ENCODE results near the gene RNASEH2B.
A peak's percentile ranks its signal among the peaks of the same experiment; 100 is the strongest.

RNASEH2B gene, protein sequence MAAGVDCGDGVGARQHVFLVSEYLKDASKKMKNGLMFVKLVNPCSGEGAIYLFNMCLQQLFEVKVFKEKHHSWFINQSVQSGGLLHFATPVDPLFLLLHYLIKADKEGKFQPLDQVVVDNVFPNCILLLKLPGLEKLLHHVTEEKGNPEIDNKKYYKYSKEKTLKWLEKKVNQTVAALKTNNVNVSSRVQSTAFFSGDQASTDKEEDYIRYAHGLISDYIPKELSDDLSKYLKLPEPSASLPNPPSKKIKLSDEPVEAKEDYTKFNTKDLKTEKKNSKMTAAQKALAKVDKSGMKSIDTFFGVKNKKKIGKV

DNA sequence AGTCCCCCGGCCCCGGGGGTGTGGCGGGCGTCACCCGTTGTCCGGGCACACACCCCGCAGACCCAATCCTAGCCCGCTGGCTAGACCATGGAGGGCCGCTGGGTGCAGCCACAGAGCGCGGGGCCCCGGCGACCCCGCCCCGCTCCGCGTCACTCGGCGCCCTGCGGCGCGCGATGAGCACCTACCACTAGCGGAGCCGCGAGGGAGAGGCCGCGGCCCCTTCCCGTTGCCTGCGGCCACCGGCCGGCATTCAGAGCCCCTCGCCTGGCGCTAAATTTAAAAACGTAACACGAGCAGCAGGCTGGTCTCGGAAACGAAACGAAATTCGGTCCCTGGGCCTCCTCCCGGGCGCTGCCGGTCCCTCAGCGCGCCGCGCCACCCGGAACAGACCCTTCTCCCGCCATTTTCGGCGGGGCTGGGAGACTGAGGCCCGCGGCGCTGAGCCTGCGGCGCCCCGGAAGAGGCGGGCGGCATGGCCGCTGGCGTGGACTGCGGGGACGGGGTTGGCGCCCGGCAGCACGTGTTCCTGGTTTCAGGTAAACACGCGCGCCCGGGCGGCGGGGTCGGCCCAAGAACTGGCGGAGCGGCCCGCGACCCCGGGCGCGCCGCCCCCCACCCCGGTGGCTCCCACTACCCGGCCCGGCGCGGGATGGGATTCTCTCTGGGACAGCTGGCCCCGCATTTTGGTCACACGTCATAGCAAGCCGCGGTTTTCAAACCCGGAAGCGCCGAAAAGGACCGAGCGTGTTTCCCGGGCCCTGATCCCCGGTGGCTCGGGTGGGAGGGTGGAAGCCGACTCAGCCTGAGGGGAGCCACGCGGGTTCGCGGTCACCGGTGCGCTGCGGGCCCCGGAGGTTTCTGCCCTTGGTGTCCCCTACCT, at the start of gene RNASEH2B:
TSS of gene RNASEH2B (plus strand) at position 187 of the 880 bp plus-strand sequence. CDS start at position 473, 286 bp downstream.
- peak; percentile 73 for DNase-seq

DNA sequence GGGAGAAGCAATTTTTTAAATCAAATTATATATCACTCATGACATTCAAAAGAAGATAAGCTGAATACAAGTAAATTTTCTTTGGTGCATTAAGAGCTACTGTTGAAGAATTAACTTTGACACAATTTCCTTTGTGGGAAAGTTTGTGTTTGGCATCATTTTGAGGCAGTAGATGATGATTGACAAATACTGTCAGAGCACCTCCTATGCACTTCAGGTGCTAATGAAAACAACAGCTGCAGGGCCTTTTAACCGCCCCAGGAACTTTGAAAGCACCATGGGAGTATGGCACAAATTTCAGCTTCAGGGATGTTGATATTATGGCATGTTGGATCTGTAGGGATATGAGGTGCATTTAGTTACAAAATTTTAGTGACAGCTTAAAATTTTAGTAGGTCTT, 45.1 kb upstream of the RNASEH2B start:
- no peak for DNase-seq

DNA sequence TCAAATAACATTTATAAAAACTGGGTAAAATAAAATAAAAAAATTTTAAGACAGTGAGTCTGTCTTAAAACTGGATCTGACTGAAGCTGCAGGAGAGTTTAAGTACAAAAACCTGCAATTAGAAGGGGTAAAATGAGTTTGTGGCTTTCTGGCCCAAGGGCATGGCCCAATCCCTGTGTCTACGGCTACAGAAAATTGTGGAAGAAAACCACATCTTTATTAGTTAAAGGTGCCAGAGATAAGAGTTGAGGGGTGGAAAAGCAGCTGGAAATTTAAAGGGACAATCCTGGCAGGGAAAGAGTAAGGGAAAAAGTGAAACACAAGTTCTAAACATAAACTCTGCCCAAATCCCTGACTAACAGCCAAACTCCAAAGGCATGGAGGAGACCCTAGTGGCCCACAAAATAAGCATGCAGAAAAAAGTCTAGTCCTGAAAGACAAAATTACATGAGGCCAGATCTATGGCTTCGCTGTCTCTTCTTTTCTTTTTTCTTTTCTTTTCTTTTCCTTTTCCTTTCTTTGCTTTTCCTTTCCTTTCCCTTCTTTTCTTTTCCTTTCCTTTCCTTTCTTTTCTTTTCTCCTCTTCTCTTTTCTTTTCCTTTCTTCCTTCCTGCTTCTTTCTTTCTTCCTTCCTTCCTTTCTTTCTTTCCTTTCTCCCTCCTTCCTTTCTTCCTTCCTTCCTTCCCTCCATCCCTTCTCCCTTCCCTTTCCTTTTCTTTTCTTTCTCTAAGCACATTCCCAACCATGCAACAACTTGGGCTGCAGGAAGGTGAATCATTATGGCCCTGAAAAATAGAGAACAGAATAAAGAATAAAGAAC, 42.6 kb upstream of the RNASEH2B start:
- no peak for DNase-seq

DNA sequence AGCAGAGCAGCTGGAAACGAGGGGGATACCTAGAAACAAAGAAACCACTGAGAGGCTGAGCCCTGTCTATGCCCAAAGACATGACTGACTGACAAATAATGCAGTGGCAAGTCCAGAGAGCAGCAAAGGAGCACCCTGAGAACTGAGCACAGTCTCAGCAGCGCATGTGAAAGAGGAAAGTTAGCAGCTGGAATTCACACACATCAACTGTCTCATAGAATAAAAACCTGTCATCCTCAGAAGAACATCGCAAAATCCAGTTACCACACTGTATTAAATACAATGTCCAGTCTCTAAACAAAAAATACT, 42.0 kb upstream of the RNASEH2B start:
- DNase-seq: no peak

DNA sequence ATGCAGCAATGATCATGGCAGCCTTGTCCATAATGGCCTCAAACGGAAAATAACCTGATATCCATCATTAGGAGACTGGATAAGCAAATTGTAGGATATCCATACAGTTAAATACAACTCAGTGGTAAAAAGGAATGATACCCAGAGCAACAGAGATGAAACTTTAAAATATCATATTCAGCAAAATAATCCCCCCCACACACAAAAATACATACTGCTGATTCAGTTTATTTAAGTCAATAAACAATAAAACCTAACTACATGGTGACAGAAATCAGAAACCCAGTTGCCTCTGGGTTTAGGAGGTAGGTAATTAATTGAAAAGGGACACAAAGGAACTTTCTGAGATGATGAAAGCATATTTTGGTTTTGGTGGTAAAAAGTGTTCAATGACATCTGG, 38.2 kb upstream of the RNASEH2B start:
- DNase-seq: no peak

DNA sequence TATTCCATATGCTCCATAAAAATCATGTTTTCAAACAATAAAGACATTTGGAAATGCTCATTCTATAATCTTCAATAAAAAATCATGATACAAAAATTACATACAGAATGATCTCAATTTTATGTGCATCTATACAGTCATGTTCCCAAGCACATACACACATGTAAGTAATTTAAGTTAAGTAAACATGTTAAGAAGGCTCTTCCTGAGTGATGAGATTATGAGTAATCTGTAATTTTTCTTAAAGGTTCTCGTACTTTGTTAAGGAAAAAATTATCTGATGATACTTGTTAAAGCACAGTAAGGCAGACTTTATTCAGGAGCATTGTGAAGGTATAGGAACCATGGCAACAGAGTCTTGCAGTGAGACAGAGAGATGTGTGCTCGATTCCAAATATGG, 36.1 kb upstream of the RNASEH2B start:
- no peak for DNase-seq

DNA sequence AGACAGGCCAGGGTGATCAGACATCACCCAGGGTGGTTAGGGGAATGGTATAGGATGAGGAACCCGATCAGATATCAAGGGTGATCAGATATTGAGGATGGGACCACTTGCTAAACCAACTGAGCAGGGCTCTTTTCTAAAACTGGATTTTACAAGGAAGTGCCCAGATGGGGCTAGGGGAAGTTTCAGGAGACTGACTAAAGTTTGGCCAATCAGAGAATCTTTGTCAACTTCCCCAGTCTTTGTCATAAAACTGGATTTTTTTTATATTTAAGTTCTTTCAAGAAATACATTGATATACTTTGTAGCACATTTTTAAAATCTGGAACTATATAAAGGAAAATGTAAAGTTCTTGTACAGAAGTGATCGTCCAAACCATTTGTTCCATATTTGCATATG, 35.6 kb upstream of the RNASEH2B start:
- no peak for DNase-seq

DNA sequence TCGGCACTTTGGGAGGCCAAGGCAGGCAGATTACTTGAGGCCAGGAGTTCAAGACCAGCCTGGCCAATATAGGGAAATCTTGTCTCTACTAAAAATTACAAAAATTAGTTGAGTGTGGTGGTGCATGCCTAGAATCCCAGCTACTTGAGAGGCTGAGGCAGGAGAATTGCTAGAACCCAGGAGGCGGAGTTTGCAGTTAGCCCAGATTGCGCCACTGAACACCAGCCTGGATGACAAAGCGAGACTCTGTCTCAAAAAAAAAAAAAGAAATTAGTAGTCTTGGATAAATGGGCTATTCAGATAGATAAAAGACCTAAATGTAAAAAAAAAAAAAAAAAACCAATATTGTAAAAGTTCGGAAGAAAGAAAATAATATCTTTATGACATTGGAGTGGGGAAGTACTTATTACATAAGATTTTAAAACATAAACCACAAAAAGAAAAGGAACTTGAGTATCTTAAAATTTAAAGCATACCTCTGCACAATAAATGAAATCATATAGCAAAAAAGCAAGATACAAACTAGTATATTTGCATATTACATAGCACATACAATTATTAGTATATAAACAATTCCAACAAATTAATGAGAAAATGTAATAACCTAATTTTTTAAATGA, 26.7 kb upstream of the RNASEH2B start:
- no peak for DNase-seq

DNA sequence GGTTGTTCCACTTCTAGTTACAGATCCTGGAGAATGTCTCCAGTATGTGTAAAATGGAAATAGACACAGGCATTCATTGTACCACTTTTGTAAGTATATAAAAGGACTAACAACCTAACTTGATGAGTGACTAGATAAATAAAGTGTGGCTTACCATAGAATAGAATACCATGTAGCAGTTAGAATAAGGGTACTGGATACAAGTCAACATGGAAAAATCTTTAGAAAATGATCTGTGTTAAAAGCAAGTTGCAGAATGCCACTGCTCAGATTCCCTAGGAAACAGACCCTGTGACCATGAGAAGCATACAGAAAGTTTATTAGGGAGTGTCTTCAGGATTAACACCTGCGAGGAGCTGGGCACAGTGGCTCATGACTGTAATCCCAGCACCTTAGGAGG, 25.9 kb upstream of the RNASEH2B start:
- no peak for DNase-seq

DNA sequence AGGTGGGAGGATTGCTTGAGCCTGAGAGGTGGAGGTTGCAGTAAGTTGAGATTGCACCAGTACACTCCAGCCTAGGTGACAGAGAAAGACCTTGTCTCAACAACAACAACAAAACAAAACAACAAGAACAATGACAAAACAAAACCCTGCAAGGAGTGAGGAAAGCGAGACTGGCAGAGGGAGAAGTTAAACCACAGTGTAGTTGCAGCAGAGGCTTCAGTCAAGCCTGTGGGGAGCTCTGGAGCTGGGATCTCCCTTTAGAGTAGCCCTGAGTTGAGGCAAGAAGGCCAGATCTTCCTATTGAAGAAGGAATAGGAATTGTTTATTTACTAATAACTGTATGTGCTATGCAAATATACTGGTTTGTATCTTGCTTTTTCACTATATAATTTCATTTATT, 25.3 kb upstream of the RNASEH2B start:
- DNase-seq: no peak

DNA sequence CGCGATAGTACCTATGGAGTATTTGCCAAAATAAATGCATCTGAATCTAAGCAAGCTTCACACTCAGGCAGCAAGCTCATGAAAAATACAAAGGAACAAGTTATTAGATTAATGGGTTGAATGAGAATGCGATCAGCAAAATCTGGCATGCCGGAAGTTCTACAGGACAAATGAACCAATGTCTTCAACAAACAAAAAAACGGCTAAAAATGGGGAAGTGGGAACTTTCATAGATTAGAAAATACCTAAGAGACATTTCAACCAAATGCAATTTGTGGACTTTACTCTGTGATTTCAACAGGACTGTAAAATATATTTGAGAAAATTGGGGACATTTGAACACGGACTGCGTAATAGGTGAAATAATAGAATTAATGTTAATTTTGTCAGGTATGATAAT, 22.4 kb upstream of the RNASEH2B start:
- no peak for DNase-seq

DNA sequence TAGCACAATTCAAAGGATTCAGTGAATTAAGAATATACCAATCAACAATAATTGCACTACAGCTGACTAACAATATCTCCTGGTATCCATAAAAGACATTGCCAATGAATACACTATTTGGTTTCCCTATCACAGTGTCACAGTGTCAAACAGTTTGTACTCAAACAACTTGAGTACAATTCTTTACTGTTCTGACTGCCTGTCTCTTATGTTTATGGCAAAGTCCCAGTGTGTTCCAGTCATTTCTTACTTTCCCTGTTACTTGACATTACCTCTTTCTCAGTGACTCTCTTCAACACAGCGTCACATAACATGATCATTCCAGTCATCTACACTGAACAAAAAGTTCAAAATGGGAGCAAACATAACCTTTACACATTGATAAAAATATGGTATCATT, 21.2 kb upstream of the RNASEH2B start:
- no peak for DNase-seq

DNA sequence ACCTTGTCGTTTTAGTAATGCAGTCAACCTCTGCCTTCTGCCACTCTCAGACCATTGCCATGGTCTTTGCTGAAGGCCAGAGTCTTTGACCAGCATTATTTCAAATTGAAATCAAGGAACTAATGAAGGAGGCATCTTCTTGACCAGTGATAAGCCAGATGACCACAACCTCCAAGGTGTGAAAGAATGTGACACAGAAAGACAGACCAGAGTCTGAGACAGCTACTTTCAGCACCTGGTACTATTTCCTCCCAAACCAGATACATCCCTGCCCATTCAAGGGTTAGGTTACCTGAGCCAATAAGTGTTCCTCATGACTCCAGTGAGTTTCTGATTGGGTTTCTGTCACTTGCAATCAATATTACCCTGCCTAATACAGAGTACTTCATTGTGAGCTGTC, 20.3 kb upstream of the RNASEH2B start:
- no peak for DNase-seq

DNA sequence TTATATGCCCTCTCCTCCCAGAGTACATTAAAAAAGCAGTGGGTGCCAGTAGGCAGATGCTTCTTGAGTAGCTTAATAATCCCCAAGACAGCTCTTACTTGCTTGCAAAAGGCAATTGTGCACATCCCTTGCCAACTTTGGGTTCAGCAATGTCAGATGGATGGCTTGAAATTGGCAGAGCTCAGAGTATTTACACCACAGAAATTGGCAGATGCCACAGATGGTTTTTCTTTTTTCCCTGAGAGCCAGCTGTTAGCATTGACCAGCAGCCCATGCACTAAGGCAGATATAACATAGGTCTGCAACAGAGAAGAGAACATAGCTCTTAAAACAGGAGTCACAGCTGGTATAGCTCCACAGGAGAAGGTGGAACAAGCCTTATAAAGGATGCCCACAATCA, 18.4 kb upstream of the RNASEH2B start:
- DNase-seq: no peak

DNA sequence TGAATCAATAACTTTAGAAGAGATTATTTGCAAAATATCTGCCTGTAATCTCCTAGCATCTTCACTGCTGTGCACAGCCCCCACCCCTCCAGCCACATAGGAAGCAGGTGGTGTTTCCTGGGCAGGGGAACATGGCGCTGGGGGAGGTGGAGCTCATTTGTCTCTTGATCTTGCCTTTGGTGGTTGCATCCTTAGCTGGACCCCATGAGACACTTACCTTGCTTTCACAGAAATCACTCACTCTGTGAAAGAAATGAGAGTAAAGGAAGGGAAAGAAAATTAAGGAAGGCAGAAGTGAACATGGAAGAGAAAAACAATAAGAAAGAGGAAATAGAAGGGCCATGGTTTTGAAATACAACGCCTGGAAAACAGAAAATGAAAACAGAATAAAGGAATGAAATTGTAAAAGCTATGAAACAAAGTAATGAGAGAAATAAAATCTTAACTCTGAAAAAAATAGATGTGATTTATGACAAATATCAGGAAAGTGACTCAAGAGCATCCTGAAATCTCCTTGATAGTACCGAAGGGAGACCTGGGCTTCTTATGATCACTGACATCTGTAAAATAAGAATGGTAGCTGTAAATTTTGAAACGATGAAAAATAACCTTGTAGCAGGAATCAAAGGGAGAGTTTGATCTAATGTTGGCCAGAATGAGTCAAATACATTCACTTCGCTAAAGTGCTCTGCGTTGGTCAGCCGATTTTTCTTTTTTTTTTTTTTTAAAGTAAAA, 17.2 kb upstream of the RNASEH2B start:
- no peak for DNase-seq

DNA sequence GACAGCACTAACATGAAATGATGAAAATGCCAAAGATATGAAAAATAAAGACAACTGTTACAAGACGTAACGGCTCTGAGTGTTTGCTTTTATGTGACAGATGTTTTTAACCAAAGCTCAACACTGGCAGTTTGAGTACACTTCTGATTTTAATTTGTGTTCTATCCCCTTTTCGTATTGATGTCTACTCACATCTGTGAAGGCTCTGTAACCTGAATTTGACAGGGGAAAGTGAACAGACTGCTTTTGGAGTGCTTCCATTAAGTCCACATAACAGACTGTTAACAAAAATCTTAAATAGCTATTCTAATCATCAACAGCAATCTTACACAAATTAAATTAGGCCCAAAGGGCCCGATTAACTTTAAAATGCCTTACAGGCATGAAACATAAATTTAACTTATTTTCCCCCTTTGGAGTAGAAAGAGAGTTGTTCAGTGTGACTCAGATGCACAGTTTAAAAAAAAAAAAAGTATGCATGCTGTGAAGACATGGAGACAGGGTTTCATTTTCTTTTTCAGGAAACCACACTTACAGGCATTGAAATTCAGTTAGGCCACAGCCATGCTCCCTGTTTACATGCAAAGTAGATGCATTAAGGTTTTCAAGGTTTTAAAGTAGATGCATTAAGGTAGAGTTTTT, 16.3 kb upstream of the RNASEH2B start:
- DNase-seq: no peak

DNA sequence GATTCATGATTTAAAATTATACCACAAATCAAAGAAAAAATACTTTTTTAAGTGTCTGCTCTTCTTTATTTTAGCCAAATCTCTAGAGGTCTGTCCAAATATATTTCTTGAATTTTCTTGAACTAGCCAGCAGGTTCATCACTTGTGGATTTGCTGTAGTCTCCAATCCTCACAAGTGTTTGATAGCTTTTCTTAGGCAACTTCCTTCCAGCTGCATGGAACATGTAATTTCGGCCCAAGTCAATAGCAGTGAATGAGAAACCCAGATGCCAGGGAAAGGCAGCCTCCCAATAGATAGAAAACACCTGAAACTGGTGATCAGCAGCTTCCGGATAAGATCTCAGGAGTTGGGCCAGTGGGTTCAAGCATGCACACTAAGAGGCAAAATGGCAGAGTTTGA, 15.6 kb upstream of the RNASEH2B start:
- no peak for DNase-seq

DNA sequence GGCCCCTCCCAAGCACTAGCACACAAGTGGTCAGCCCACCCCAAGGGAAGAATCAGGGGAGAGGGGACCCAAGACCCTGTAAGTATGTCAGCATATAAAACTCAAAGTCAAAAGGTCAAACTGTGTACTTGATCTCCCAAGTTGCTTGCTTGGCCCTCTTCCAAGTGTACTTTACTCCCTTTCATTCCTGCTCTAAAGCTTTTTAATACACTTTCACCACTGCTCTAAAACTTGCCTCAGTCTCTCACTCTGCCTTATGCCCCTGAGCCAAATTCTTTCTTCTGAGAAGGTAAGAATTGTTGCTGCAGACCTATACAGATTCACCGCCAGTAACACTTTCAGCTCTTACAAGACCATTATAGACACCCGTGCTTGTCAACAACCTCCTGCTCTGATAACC, 15.1 kb upstream of the RNASEH2B start:
- no peak for DNase-seq

DNA sequence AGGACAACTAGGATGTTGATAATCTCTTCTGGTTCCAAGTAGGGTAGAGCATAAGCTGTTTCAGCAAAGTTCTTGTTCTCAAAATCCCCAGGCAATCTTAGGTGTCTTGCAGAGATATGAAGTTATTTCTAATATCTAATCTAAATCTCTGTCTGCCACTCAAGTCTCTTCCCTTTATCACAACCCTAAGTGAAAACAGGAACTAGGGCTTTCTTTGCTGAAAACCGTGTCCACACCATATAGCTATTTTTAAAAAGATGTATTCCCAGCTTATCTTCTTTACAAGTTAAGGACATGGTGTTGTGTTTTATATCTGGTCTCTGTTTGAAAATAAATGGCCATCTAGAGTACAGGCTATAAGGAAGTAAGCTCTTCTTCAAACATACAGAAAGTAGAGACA, 11.3 kb upstream of the RNASEH2B start:
- DNase-seq: no peak

DNA sequence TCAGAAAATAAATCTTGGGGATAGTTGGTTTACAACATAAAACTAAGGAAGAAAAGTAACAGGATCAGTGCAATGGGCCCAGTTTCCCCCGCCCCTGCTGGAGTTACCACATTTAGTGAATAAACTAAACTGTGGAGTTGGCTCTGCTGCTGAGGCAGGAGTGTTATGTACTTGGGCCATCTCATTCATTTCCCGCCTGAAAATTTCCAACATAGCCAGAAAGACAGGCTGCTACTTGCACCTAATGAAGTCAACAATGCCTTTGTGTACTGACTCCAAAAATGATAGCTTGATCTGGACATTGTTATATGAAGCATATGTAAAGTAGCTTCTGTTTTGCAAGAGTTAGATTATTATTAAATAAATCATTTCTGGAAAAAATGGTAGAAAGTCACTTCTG, 7.9 kb upstream of the RNASEH2B start:
- DNase-seq: no peak

DNA sequence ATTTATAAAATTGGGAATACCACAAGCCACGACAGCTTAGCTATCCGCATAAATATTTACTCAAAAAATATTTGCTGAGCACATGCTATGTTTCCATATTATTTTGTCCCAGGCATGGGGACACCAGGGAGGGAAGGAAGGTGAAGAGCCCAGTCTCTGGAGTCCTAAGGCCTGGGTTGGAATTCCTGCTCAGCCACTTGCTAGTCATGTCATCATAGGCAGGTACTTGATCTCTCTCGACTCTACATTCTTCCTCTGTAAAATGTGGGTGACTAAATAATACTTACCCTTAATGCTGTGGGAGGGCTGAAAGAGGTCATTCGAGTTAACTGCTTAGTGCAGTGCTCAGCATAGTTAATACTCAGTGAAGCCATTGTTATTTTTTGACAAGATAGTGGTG, 4.3 kb upstream of the RNASEH2B start:
- DNase-seq: no peak

DNA sequence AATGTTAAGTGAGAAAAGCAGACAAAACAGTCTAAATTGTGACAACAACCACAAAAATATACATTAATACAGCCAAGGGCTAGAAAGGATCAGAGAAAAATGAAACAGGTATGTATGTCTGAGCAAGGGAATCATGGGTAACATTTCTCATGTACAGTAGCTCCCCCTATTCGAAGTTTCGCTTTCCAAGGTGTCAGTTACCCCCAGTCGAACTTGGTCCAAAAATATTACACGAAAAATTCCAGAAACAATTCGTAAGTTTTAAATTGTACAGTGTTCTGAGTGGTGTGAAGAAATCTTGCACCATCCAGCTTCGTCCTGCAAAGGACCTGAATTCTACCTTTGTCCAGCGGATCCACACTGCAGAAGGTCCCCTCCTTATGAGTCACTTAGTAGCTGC, 1.8 kb upstream of the RNASEH2B start:
- no peak for DNase-seq
